Esophagus muscularis mucosa (tissue), 4 donors: ENCODE data around the gene ITGB5.

Experiments used
- EP300 ChIP-seq: sonication (generic); formaldehyde crosslinking; IDR thresholded peaks from one replicate; pipeline ENCODE4 v1.6.1; 2017; ENCODE audit warnings: antibody characterized with exemption
- POLR2A ChIP-seq: fragments of 450-650 bp; IDR thresholded peaks from one replicate; pipeline ENCODE4 v1.6.1; 2017; ENCODE audit warnings: antibody characterized with exemption, moderate library complexity, mild to moderate bottlenecking, low read depth
- POLR2AphosphoS5 ChIP-seq, 2 donors: sonication (generic); formaldehyde crosslinking; IDR thresholded peaks; one replicate each; pipeline ENCODE4 v1.6.1; 2017; ENCODE audit warnings: antibody characterized with exemption in 2 of 2
- TF ChIP-seq, protein P1 (sequence below), 3 experiments: fragments of 200-600 bp in 2 of 3; fragments of 450-650 bp in 1 of 3; sonication (generic) in 2 of 3; IDR thresholded peaks; one replicate each; pipeline ENCODE4 v1.5.1; 2017 to 2019; ENCODE audit warnings: antibody characterized with exemption in 3 of 3, mild to moderate bottlenecking in 2 of 3, moderate library complexity in 1 of 3

DNA sequence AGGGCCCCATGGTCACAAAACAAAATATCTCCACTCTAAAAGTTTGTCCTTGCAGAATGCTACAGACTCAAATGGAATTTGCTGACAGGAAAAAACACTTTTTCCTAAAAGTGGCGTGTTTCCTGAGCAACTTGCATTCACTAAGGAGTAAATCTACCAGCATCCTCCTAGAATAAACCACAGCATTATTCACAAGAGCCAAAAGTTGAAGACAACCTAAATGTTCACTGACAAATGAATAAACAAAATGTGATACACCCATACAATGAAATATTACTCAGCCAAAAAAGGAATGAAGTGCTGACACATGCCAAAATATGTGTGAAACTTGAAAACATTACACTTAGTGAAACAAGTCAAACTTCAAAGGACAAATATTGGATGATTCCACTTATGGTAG, 28.9 kb downstream of the ITGB5 start:
- TF ChIP-seq, protein P1, sequence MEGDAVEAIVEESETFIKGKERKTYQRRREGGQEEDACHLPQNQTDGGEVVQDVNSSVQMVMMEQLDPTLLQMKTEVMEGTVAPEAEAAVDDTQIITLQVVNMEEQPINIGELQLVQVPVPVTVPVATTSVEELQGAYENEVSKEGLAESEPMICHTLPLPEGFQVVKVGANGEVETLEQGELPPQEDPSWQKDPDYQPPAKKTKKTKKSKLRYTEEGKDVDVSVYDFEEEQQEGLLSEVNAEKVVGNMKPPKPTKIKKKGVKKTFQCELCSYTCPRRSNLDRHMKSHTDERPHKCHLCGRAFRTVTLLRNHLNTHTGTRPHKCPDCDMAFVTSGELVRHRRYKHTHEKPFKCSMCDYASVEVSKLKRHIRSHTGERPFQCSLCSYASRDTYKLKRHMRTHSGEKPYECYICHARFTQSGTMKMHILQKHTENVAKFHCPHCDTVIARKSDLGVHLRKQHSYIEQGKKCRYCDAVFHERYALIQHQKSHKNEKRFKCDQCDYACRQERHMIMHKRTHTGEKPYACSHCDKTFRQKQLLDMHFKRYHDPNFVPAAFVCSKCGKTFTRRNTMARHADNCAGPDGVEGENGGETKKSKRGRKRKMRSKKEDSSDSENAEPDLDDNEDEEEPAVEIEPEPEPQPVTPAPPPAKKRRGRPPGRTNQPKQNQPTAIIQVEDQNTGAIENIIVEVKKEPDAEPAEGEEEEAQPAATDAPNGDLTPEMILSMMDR (IDR thresholded peaks at IDR 0.05) = no peak
- TF ChIP-seq POLR2A = no peak
- no peak for TF ChIP-seq EP300
- no peak for TF ChIP-seq POLR2AphosphoS5 (IDR thresholded peaks at IDR 0.05)
